ENCODE measurements around the gene SYT3.

Gene SYT3

GRCh38 chr19:50639121-50640112, at the start of gene SYT3:
TSS of gene SYT3 (minus strand) at chr19:50639881. CDS start at chr19:50637411, 2,470 bp downstream.
- no peak for DNase-seq (ENCODE audit: low spot score)

GRCh38 chr19:50688766-50689165, 49.1 kb upstream of the SYT3 start:
- DNase-seq (ENCODE audit: low spot score) = no peak

- no peak for DNase-seq (ENCODE audit: low spot score)
Measured at GRCh38 chr19:50686310-50687032, 46.8 kb upstream of the SYT3 start.

DNA sequence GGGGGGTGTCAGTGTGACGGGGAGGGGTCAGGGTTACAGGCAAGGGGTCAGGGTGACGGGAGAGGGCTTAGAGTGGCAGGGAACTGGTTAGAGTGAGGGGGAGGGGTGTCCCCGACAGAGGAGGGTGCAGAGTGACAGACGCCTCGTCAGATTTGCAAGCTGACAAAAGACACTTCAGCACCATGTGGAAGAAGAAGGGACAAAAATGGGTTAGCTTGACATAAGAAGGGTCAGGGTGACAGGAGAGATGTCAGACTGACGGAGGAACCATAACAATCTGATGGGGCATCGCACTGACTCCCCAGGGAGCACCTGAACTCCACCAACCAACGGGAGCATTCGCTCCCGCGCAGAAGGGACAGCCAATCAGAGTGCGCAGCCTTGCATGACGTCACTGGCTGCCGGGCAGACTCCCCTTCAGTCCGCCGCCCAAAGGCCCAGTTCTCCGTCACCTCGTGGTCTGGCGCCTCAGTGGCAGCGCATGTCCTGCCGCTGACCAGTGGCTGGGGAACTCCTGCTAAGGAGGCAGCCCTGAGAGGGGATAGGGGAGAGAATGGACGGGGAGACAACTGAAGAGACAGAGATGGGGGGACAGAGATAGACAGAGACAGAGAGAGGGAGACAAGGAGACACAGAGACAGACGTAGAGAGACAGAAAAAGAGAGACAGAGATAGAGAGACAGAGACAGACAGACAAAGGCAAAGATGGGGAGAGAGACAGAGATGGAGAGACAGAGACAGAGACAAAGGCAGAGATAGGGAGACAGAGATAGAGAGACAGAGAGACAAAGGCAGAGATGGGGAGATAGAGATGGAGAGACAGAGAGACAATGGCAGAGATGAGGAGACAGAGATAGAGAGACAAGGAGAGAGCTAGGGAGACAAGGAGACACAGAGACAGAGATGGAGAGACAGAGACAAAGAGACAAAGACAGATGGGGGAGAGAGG, 39.8 kb upstream of the SYT3 start:
- DNase-seq (ENCODE audit: low spot score) = peak; percentile 64

DNA sequence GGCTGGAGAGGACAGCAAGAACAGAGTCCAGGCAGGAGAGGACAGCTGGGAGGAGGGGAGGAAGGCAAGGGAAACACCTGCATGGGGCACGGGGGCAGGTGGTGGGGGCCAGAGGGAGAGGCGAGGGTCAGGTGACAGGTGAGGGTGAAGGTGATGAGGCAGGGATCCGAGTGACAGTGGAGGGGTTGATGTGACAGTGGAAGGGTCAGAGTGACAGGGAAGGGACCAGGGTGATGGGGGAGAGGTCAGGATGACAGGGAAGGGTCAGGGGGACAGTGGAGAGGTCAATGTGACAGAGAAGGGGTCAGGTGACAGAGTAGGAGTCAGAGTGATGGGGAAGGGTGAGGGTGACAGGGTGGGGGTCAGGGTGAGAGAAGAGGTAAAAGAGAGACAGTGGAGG, 38.6 kb upstream of the SYT3 start:
- no peak for DNase-seq (ENCODE audit: low spot score)

- DNase-seq (ENCODE audit: low spot score) = no peak
Measured at GRCh38 chr19:50677636-50678035, 38.0 kb upstream of the SYT3 start.

- no peak for DNase-seq (ENCODE audit: low spot score)
Measured at GRCh38 chr19:50676625-50677197, 37.0 kb upstream of the SYT3 start.

DNA sequence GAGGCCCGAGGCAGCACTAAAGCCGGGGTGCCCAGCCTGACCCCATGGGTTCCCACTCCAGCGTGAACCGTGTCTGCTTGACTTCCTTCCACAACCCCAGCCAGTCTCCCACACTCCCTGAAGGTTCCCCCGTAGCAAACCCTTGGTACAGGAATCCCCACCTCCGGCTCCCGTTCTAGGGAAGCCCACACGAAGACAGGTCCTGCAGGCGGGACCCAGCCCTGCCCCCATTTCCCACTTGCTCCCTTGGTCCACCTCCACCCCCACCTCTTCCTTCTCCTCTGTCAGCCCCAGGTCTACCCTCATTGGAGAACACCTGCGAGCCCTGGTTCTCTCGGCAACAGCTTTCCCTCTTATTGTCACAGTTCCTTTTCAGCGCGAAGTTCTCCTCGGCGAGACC, 33.4 kb upstream of the SYT3 start:
- DNase-seq (ENCODE audit: low spot score) = no peak

- no peak for DNase-seq (ENCODE audit: low spot score)
Measured at GRCh38 chr19:50670102-50670380, 30.4 kb upstream of the SYT3 start.

DNA sequence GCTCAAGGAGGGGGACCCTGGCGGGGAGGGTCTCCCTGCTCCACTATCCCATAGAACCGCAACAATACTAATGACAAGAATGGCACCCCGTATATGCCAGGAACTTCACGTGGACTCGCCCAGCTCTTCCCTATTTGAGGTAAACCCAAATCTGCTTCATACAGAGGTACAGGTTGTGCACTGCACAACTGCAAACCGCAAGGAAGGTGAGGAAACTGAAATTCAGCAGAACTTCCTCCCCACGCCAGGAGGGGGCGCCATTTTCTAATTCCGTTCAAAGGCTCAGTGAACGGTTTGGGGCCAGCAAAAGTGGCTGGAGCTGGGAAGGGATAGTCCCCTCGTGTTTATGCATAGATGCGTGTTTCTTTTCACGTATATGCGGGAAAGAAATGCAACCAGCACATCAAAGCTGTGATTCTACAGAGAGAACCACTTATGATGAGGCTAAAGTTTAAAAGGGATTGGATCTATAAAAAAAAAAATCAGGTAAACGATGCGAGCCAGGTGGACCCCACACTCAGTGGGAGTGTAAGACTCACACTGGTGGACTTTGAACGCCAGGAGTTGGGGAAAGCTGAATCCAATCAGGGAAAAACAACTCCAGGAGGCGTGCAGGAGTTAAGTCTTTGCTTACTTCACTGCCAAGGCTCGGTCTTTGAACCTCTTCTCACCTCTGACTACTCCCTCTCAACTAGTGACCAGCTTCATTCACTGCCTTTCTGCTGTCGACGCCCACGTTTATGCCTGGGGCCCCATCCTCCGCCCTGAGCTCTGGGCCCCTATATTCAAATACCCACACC, 29.8 kb upstream of the SYT3 start:
- peak; percentile 57 for DNase-seq (ENCODE audit: low spot score)

GRCh38 chr19:50668879-50669278, 29.2 kb upstream of the SYT3 start:
- no peak for DNase-seq (ENCODE audit: low spot score)

DNA sequence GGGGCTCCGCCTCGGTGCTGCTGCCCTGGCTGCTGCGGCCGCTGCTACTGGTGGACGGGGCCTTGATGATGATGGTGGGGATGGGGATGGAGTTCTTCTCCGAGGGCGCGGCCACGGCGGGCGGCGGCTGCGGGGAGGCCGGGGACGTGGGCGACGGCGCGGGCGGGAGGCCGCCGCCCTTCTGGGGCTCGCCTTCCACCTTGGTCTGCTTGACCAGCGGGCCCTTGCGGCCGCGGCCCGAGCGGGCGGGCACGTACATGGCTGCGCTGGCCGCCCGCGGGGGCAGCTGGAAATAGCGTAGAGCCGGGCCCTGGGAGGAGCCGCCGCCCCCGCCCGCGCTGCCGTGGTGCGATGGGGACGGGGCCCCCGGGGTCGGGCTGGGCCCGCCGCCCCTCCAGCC, 28.7 kb upstream of the SYT3 start:
- DNase-seq (ENCODE audit: low spot score) = no peak

DNA sequence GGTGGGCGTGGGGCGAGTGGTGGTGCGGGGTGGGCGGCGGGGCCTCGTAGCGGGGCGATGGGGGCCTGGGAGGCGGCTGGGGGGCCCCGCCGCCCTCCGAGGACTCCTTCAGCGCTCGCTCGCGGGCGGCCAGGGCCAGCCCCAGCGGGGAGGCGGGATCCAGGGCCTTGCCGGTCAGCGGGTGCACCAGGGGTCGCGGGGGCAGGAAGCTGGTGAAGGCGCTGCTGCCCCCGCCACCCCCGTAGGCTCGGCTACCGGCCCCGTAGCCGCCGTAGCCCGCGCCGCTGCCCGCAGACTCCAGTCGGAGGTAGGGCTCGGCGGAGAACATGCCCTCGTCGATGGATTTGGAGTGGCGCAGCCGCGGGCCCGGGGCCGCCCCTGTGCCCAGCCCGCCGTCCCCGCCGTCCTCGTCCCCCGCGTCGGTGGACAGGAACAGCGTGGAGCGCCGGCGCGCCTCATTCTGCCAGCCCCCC, 28.1 kb upstream of the SYT3 start:
- DNase-seq (ENCODE audit: low spot score) = no peak

DNA sequence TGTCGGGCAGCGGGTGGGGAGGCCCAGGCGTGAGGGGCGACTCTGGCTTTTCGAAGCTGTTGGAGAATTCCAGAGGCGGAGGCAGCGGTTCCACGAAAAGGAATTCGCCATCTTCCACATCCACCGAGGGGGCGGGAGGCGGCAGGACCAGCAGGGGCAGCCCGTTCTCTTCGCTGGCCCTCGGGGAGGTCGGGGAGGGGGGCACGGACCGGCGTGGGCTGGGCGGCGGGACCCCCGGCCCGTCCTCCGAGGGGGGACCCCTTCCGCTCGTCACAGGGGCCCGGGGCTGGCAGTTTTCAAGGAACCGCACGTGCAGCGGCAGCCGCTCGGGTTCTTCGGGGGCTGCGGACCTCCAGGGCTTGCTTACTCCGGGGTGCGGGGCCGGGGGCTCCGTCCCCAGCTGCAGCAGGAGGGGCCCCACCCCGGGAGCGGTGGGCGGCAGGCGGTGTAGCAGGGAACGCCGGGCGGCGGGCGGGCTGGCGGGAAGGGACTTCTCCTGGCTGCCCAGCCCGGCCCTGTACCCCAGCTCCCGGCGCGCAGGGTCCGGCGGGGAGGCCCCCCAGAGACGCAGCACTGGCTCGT, 27.6 kb upstream of the SYT3 start:
- no peak for DNase-seq (ENCODE audit: low spot score)

GRCh38 chr19:50666346-50667176, 26.9 kb upstream of the SYT3 start:
- no peak for DNase-seq (ENCODE audit: low spot score)

DNA sequence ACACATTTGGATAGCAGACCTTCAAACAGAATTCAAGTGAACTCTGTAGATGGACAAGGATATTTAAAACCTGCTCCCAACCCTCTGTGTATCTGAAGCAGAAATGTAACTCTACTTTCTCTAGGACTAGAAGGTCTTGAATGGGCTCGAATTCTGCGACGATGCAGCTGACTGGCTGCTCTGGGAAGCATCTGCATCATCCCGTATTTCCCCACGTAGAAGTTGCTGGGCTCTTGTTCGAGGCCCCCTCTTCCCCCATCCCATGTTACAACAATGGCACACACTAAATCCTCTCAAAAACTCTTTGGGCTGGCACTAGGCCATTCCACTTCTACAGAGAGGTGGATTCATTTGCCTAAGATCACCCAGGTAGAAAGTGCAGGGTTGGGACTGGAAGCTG, 24.5 kb upstream of the SYT3 start:
- no peak for DNase-seq (ENCODE audit: low spot score)

GRCh38 chr19:50663482-50663790, 23.8 kb upstream of the SYT3 start:
- DNase-seq (ENCODE audit: low spot score) = no peak

GRCh38 chr19:50662651-50663481, 23.2 kb upstream of the SYT3 start:
- DNase-seq (ENCODE audit: low spot score) = no peak

All from HuH-7.5 (cell line).